IMR-90 (cell line): Measurements from ENCODE around the gene DHX34. TPM values are rescaled to one million over a fixed set of nuclear protein-coding genes. Genes with fewer than 3 reads are reported as not detected.

ENCODE experiments used
- ATAC-seq: fragments of 200-7000 bp; cut with Tn5 transposase; 2 replicates; pipeline ENCODE4 v1.9.1; 2020; ENCODE audit warnings: low read depth, mild to moderate bottlenecking, moderate library complexity
- BruUV-seq: library from RNA; stranded (reverse); fragments of 400-500 nt; replicated peaks from 2 replicates; lab custom pipeline; 2021; lab: Mats Ljungman, UMichigan
- CTCF ChIA-PET: fragments of 300-600 bp; formaldehyde crosslinking; extraction: SDS; loops from one replicate; lab custom pipeline; 2021; ENCODE audit warnings: antibody characterized with exemption; lab: Yijun Ruan, JAX
- POLR2A ChIA-PET: fragments of 300-600 bp; sonication (Branson Sonifier 250); formaldehyde crosslinking; loops from one replicate; lab custom pipeline; 2022; ENCODE audit warnings: antibody characterized with exemption; ENCODE audit not compliant: unreplicated experiment; lab: Charles Lee
- DNase-seq: peaks from one replicate; pipeline ENCODE4 v3.0.0; 2013
- H2AFZ ChIP-seq: replicated peaks from 2 replicates; pipeline ENCODE3; 2013; ENCODE audit warnings: low read length, mild to moderate bottlenecking; ENCODE audit not compliant: poor library complexity
- H2AK5ac ChIP-seq: 2 replicates; pipeline ENCODE4 v1.6.1; 2013; ENCODE audit warnings: low read depth, low read length, inconsistent platforms
- H2AK9ac ChIP-seq: replicated peaks from 2 replicates; pipeline ENCODE3; 2013; ENCODE audit warnings: mild to moderate bottlenecking, low read depth, low read length, moderate library complexity; ENCODE audit not compliant: poor library complexity
- H2BK120ac ChIP-seq: 2 replicates; pipeline ENCODE4 v1.6.1; 2013; ENCODE audit warnings: low read depth, low read length, inconsistent platforms
- H2BK15ac ChIP-seq: 3 replicates; pipeline ENCODE4 v1.6.1; 2013; ENCODE audit warnings: low read depth, low read length, inconsistent platforms
- H2BK20ac ChIP-seq: 2 replicates; pipeline ENCODE4 v1.6.1; 2013; ENCODE audit warnings: low read depth, mild to moderate bottlenecking, inconsistent platforms, low read length, moderate library complexity
- H2BK5ac ChIP-seq: 2 replicates; pipeline ENCODE4 v1.6.1; 2013; ENCODE audit warnings: mild to moderate bottlenecking, low read depth, low read length, inconsistent platforms; ENCODE audit not compliant: poor library complexity, severe bottlenecking
- H3K14ac ChIP-seq: replicated peaks from 2 replicates; pipeline ENCODE4 v1.6.1; 2013; ENCODE audit warnings: low read depth, low read length, inconsistent platforms
- H3K18ac ChIP-seq: 2 replicates; pipeline ENCODE4 v1.6.1; 2013; ENCODE audit warnings: low read depth, low read length, control low read depth
- H3K23ac ChIP-seq: 2 replicates; pipeline ENCODE4 v1.6.1; 2013; ENCODE audit warnings: low read depth, low read length, inconsistent platforms
- H3K27ac ChIP-seq: 2 replicates; pipeline ENCODE4 v1.5.1; 2013; ENCODE audit warnings: mild to moderate bottlenecking, control low read depth, low read length; ENCODE audit not compliant: insufficient read depth
- H3K27me3 ChIP-seq: 2 replicates; pipeline ENCODE4 v1.6.1; 2013; ENCODE audit warnings: low read length; ENCODE audit not compliant: control insufficient read depth, insufficient read depth
- H3K36me3 ChIP-seq: 2 replicates; pipeline ENCODE4 v1.6.1; 2013; ENCODE audit warnings: low read length, mixed read lengths; ENCODE audit not compliant: control insufficient read depth, insufficient read depth
- H3K4ac ChIP-seq: 2 replicates; pipeline ENCODE4 v1.6.1; 2013; ENCODE audit warnings: low read depth, low read length, inconsistent platforms
- H3K4me1 ChIP-seq: 2 replicates; pipeline ENCODE4 v1.6.1; 2013; ENCODE audit warnings: low read length, mixed read lengths; ENCODE audit not compliant: control insufficient read depth, insufficient read depth
- H3K4me2 ChIP-seq: 2 replicates; pipeline ENCODE4 v1.6.1; 2013; ENCODE audit warnings: low read depth, mild to moderate bottlenecking, control low read depth, low read length, moderate library complexity
- H3K4me3 ChIP-seq: 2 replicates; pipeline ENCODE4 v1.5.1; 2013; ENCODE audit warnings: low read depth, mild to moderate bottlenecking, control low read depth, low read length, moderate library complexity; ENCODE audit not compliant: insufficient read depth
- H3K56ac ChIP-seq: 2 replicates; pipeline ENCODE4 v1.6.1; 2013; ENCODE audit warnings: low read length, inconsistent platforms; ENCODE audit not compliant: insufficient read depth; ENCODE audit errors: extremely low read depth
- H3K79me1 ChIP-seq, 2 experiments: 2 replicates each; pipeline ENCODE4 v1.6.1; 2013; ENCODE audit warnings: low read length in 2 of 2, inconsistent platforms in 1 of 2, low read depth in 1 of 2
- H3K9ac ChIP-seq: 2 replicates; pipeline ENCODE4 v1.6.1; 2013; ENCODE audit warnings: low read depth, low read length, control low read depth
- H3K9me1 ChIP-seq: 2 replicates; pipeline ENCODE4 v1.6.1; 2013; ENCODE audit warnings: low read length, inconsistent platforms; ENCODE audit not compliant: insufficient read depth
- H3K9me3 ChIP-seq: 2 replicates; pipeline ENCODE4 v1.6.1; 2013; ENCODE audit warnings: low read length; ENCODE audit not compliant: control insufficient read depth, insufficient read depth
- H4K20me1 ChIP-seq: 2 replicates; pipeline ENCODE4 v1.6.1; 2013; ENCODE audit warnings: low read length, inconsistent platforms; ENCODE audit not compliant: insufficient read depth
- H4K5ac ChIP-seq: 2 replicates; pipeline ENCODE4 v1.6.1; 2013; ENCODE audit warnings: mild to moderate bottlenecking, low read depth, low read length, control low read depth
- H4K8ac ChIP-seq, 2 experiments: 2 replicates each; pipeline ENCODE4 v1.6.1; 2013; ENCODE audit warnings: low read depth in 2 of 2, low read length in 2 of 2, control low read depth in 1 of 2, inconsistent platforms in 1 of 2
- H4K91ac ChIP-seq: 2 replicates; pipeline ENCODE4 v1.6.1; 2013; ENCODE audit warnings: low read depth, low read length, inconsistent platforms; ENCODE audit not compliant: insufficient read depth
- BHLHE40 ChIP-seq: fragments of 150-350 bp; IDR thresholded peaks from 2 replicates; pipeline ENCODE4 v1.6.1; 2016; ENCODE audit warnings: mild to moderate bottlenecking, low read depth, low read length
- CEBPB ChIP-seq: IDR thresholded peaks from 2 replicates; pipeline ENCODE4 v1.6.1; 2012; ENCODE audit warnings: low read depth, low read length, improper control_type of control experiment
- CHD1 ChIP-seq: IDR thresholded peaks from 2 replicates; pipeline ENCODE4 v1.6.1; 2012; ENCODE audit warnings: low read depth, low read length, improper control_type of control experiment
- ELK1 ChIP-seq: fragments of 150-350 bp; IDR thresholded peaks from 2 replicates; pipeline ENCODE4 v1.6.1; 2016; ENCODE audit warnings: low read depth, mild to moderate bottlenecking, low read length, moderate library complexity, borderline replicate concordance
- FOS ChIP-seq: fragments of 150-350 bp; IDR thresholded peaks from 2 replicates; pipeline ENCODE4 v1.6.1; 2016; ENCODE audit warnings: low read depth, low read length
- MAFK ChIP-seq: IDR thresholded peaks from 2 replicates; pipeline ENCODE4 v1.6.1; 2012; ENCODE audit warnings: low read depth, low read length, improper control_type of control experiment
- MAZ ChIP-seq: IDR thresholded peaks from 2 replicates; pipeline ENCODE4 v1.6.1; 2012; ENCODE audit warnings: low read depth, mild to moderate bottlenecking, low read length, improper control_type of control experiment, moderate library complexity, borderline replicate concordance
- MXI1 ChIP-seq: IDR thresholded peaks from 2 replicates; pipeline ENCODE4 v1.6.1; 2012; ENCODE audit warnings: low read depth, mild to moderate bottlenecking, low read length, moderate library complexity, borderline replicate concordance
- NFE2L2 ChIP-seq: fragments of 150-350 bp; IDR thresholded peaks from 2 replicates; pipeline ENCODE4 v1.6.1; 2016; ENCODE audit warnings: low read depth, mild to moderate bottlenecking, low read length
- POLR2A ChIP-seq: IDR thresholded peaks from 2 replicates; pipeline ENCODE4 v1.6.1; 2012; ENCODE audit warnings: mild to moderate bottlenecking, low read depth, low read length
- RAD21 ChIP-seq: IDR thresholded peaks from 2 replicates; pipeline ENCODE4 v1.6.1; 2012; ENCODE audit warnings: low read length, improper control_type of control experiment
- RCOR1 ChIP-seq: IDR thresholded peaks from 2 replicates; pipeline ENCODE4 v1.6.1; 2012; ENCODE audit warnings: mild to moderate bottlenecking, low read length, improper control_type of control experiment; ENCODE audit not compliant: insufficient replicate concordance
- RFX5 ChIP-seq: IDR thresholded peaks from 2 replicates; pipeline ENCODE4 v1.8.0; 2012; ENCODE audit warnings: low read depth, mild to moderate bottlenecking, low read length, moderate library complexity
- SMC3 ChIP-seq: fragments of 150-350 bp; IDR thresholded peaks from 2 replicates; pipeline ENCODE4 v1.6.1; 2016; ENCODE audit warnings: low read depth, mild to moderate bottlenecking, antibody characterized with exemption, low read length, moderate library complexity
- WGBS, 2 experiments: methylation state at CpG; one replicate each; pipeline versions ENCODE4 v1.1.5 to v1.1.7; 2013; ENCODE audit warnings: missing lambda C conversion rate in 2 of 2; ENCODE audit not compliant: insufficient read length in 1 of 2; ENCODE audit errors: extremely low coverage in 2 of 2; 5-methylcytosine and 5-hydroxymethylcytosine counted together
- dilution Hi-C: fragments of 300-500 bp; cut with HindIII; formaldehyde crosslinking; loops from one replicate; pipeline ENCODE4 v1.14.3; 2018; ENCODE audit warnings: low sequenced_read_pairs; ENCODE audit not compliant: unreplicated experiment
- in situ Hi-C: fragments of 300-500 bp; cut with MboI; formaldehyde crosslinking; loops from 3 replicates; pipeline ENCODE4 v1.14.3; 2019; ENCODE audit warnings: low sequenced_read_pairs, inconsistent platforms, mixed read lengths
- intact Hi-C: fragments of 100-400 bp; cut with micrococcal nuclease; formaldehyde crosslinking; loops from 2 replicates; pipeline ENCODE4 v1.10.0; 2022
- polyA plus RNA-seq, 3 experiments: library from polyadenylated mRNA; depleted of rRNA; stranded (reverse); fragments of >200 nt; gene quantifications; 2 replicates each; pipeline ENCODE4 v1.2.3, GENCODE V29; 2012; ENCODE audit warnings: low replicate concordance in 1 of 3
- total RNA-seq: library from RNA; depleted of rRNA; stranded (reverse); fragments of >200 nt; gene quantifications from 2 replicates; pipeline ENCODE4 v1.2.3, GENCODE V29; 2012
- TF ChIP-seq, protein P1 (sequence below): conservative IDR thresholded peaks from 2 replicates; pipeline ENCODE4 v1.5.1; 2012; ENCODE audit warnings: mild to moderate bottlenecking, low read depth, low read length, improper control_type of control experiment
- TF ChIP-seq, protein P2 (sequence below): fragments of 150-350 bp; IDR thresholded peaks from 2 replicates; pipeline ENCODE4 v1.6.1; 2017; ENCODE audit warnings: mild to moderate bottlenecking, antibody characterized with exemption, low read length, low read depth

Gene DHX34
- total and polyA plus RNA-seq, 2 of the 4 experiments (the other 2 are of a cell fraction) = 4.5 to 13.7 TPM

GRCh38 chr19:47350630-47351029, 1.5 kb downstream of the DHX34 start:
- Histone ChIP-seq H2BK120ac (no peak overlapping the region), H4K91ac (no peak overlapping the region), H2BK20ac (no peak overlapping the region), H3K27ac (no peak overlapping the region), H4K20me1 (no peaks in the 10 kb centered on the region; the same call in 1 of the 2 replicates), H3K56ac (no peak overlapping the region), H3K14ac (no peak overlapping the region), H2AK9ac (peak overlapping the region; percentile 11), H3K23ac (no peak overlapping the region), H3K4ac (no peak overlapping the region), H2BK5ac (no peak overlapping the region), H3K9ac (no peak overlapping the region), H3K9me3 (no peaks in the 10 kb centered on the region), H3K9me1 (peaks cover 3% of the 10 kb centered on the region; the same call in 1 of the 2 replicates), H3K36me3 (peaks cover 27% of the 10 kb centered on the region), H3K4me3 (no peak overlapping the region), H4K5ac (no peak overlapping the region), H3K4me2 (no peak overlapping the region), H3K27me3 (no peaks in the 10 kb centered on the region), H3K18ac (no peak overlapping the region), H3K79me1 (peaks cover 41 to 49% of the 10 kb centered on the region in 2 experiments), H3K4me1 (no peaks in the 10 kb centered on the region; the same call in 1 of the 2 replicates), H2AK5ac (0 out of 2 replicates have a peak overlapping the region, but pooled peaks have one; percentile 4), H4K8ac (no peak overlapping the region), H2AFZ (no peak overlapping the region), H2BK15ac (no peak overlapping the region)
- ATAC-seq (no peak), DNase-seq (no peak)
- 88% methylated on average over 6 of the region's 6 CpGs; no CpG with 5 or more reads in 1 of the 2 experiments for WGBS, 2 experiments
- no peak for TF ChIP-seq FOS
- no peak for TF ChIP-seq ELK1
- no peak for TF ChIP-seq BHLHE40
- no peak for TF ChIP-seq MXI1
- TF ChIP-seq SMC3 = no peak
- no peak for TF ChIP-seq CEBPB
- TF ChIP-seq, protein P1, sequence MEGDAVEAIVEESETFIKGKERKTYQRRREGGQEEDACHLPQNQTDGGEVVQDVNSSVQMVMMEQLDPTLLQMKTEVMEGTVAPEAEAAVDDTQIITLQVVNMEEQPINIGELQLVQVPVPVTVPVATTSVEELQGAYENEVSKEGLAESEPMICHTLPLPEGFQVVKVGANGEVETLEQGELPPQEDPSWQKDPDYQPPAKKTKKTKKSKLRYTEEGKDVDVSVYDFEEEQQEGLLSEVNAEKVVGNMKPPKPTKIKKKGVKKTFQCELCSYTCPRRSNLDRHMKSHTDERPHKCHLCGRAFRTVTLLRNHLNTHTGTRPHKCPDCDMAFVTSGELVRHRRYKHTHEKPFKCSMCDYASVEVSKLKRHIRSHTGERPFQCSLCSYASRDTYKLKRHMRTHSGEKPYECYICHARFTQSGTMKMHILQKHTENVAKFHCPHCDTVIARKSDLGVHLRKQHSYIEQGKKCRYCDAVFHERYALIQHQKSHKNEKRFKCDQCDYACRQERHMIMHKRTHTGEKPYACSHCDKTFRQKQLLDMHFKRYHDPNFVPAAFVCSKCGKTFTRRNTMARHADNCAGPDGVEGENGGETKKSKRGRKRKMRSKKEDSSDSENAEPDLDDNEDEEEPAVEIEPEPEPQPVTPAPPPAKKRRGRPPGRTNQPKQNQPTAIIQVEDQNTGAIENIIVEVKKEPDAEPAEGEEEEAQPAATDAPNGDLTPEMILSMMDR = no peak
- no peak for TF ChIP-seq POLR2A
- no peak for TF ChIP-seq RCOR1
- TF ChIP-seq NFE2L2 = no peak
- TF ChIP-seq MAFK = no peak
- no peak for TF ChIP-seq MAZ
- no peak for TF ChIP-seq CHD1
- no peak for TF ChIP-seq RAD21
- TF ChIP-seq RFX5 = no peak
- TF ChIP-seq, protein P2, sequence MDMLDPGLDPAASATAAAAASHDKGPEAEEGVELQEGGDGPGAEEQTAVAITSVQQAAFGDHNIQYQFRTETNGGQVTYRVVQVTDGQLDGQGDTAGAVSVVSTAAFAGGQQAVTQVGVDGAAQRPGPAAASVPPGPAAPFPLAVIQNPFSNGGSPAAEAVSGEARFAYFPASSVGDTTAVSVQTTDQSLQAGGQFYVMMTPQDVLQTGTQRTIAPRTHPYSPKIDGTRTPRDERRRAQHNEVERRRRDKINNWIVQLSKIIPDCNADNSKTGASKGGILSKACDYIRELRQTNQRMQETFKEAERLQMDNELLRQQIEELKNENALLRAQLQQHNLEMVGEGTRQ = no peak
- intact Hi-C loops = no loop called here
- ChIA-PET POLR2A (no interaction called here), CTCF (no interaction called here)
- in situ Hi-C loops = no loop called here
- BruUV-seq = no TSS peak
- dilution Hi-C loops = no loop called here
